HG03571 (cell line): ENCODE results near the gene PLCXD3.

Experiments used
- ATAC-seq: cut with Tn5 transposase; IDR thresholded peaks from one replicate; pipeline ENCODE4 v1.9.1; 2021; ENCODE audit not compliant: unreplicated experiment

Gene PLCXD3

DNA sequence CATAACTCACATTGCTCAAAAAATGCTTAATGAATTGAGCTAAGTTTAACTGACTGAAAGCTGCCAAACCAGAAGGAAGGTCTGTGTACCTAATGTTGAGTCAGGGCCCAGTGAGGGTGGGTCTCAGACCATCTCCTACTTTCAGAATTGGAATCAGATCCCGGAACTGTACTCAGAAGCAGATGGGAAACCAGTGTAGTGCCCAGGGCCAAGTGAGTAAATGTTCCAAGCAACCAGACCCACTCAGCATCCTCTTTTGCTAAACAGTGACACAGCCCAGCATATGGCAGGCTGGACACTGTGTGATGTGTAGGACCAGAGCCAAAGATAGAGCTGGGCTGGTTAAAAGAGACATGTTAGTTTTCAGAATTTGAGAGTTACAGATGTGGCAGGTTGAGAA is 94.1 kb downstream of the PLCXD3 start:
- no peak for ATAC-seq

DNA sequence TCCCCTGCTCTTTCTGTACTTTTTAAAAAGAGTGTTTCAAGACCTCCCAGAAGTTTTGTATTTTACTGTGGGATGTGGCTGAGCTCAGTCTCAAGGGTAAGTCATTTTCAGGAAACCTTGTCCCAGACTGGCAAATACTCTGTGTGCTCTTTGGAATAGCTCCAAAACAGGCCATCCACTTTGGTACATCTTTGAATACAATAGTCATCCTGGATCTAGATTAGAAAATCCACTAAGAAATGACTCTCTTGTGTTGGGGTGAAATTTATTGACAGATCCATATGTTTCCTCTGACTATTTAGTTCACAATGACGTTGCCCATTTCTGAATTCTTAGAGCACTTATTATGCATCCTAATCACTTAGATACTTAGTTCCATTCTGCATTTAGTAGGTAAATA is 95.2 kb downstream of the PLCXD3 start:
- ATAC-seq, result no peak

- no peak for ATAC-seq
Observed at GRCh38 chr5:41414598-41414997, 95.8 kb downstream of the PLCXD3 start.

DNA sequence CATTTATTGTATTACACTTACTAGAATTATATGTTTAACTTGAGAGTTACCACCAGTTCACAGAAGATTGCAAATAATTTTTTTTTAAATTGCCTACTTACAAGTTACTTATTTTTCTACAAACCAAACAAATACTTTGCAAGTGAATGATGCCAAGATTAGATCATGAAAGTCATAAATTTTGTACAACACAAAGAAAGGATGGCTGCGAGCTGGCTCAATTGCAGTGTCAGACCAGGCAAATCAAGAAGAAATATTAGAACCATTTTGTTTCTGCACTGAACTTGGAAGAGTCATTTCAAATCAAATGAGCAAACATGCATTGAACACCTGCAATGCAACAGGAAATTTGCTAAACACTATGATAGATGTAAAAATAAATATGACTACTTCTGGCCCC is 97.3 kb downstream of the PLCXD3 start:
- ATAC-seq, result no peak

DNA sequence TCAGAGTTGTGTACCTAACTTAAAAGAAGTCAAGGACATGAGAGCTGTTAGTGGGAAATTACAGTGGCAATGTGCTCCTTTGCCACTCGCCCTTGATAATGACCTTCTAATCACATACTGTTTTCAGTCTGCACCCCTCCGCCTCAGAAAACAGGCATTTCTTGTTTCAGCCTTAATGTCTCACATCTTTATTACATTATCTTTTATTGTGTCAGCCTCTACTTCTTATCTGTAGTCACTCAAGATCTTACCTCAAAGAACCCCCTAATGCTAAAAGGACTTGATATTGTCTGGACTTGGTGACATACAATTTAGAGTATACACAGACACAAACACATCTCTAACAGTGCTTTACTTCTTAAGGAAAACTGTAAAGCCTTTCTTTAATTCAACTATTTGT is 97.9 kb downstream of the PLCXD3 start:
- no peak for ATAC-seq

- no peak for ATAC-seq
Observed at GRCh38 chr5:41410737-41411136, 99.7 kb downstream of the PLCXD3 start.

DNA sequence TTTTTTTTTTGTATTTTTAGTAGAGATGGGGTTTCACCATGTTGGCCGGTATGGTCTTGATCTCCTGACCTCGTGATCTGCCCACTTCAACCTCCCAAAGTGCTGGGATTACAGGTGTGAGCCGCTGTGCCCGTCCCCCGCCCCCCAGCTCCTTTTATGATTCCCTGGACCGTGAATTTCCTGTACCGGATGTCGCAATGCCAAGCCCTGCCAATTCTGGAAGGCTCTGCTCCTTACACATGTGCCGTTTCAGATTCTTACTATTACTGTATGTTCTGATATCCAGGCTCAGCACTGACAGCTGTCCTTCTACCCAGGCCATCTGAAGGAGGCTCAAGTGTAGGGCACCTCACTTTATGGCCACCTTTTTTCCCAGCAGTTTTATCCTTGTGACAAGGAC is 100.1 kb downstream of the PLCXD3 start:
- ATAC-seq, result no peak

- no peak for ATAC-seq
Observed at GRCh38 chr5:41408676-41409443, 101.5 kb downstream of the PLCXD3 start.

- no peak for ATAC-seq
Observed at GRCh38 chr5:41406936-41407335, 103.5 kb downstream of the PLCXD3 start.

DNA sequence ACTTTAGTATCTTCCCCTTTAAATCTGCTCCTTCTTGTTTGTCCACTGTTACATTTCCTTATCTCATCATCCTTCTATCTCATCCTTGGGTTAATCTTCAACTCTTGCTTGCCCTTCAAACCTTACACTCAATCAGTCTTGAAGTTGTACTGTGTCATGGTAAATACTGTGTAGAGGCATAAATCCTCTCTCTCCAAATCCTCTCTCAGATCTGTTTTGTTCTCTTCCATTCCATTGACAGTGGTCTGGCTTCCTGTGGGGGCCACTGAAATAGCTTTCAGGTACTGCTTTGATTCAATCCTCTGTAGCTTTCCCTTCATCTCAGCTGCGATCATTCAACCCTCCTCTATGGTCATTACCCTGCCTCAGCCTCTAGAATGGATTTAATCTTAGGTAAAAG is 104.0 kb downstream of the PLCXD3 start:
- no peak for ATAC-seq

- ATAC-seq, result no peak
Observed at GRCh38 chr5:41404757-41405156, 105.6 kb downstream of the PLCXD3 start.

DNA sequence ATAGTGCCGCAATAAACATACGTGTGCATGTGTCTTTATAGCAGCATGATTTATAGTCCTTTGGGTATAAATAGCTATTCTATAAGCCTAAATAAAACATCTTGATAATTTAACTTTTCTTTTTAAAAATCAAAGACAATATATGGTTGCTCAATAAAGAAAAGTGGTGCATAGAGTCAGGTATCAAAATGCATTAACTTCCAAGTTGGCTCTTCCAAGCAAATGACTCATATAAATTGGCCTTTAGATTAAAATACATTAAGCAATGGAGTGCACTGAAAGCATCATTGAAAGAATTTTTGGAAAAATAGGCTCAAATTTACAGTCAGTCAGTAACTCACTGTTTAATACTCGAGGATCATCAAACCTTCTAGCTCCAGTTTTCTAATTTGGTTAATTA is 106.6 kb downstream of the PLCXD3 start:
- ATAC-seq, result no peak

- ATAC-seq, result no peak
Observed at GRCh38 chr5:41402845-41403244, 107.6 kb downstream of the PLCXD3 start.

DNA sequence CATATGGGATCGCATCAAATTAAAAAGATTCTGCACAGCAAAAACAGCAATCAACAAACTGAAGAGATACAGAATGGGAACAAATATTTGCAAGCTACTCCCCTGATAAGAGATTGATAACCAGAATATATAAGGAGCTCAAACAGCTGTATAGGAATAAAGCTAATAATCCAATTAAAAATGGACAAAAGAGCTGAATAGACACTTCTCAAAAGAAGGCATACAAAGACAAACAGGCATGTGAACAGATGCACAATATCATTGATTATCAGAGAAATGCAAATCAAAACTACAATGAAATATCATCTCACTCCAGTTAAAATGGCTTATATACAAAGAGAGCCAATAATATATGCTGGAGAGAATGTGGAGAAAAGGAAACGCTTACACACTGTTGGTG is 110.6 kb downstream of the PLCXD3 start:
- ATAC-seq, result no peak

GRCh38 chr5:41392016-41392415 is 118.4 kb downstream of the PLCXD3 start:
- ATAC-seq, result no peak

GRCh38 chr5:41374631-41375030 is 135.8 kb downstream of the PLCXD3 start:
- no peak for ATAC-seq

- no peak for ATAC-seq
Observed at GRCh38 chr5:41373230-41373629, 137.2 kb downstream of the PLCXD3 start.

DNA sequence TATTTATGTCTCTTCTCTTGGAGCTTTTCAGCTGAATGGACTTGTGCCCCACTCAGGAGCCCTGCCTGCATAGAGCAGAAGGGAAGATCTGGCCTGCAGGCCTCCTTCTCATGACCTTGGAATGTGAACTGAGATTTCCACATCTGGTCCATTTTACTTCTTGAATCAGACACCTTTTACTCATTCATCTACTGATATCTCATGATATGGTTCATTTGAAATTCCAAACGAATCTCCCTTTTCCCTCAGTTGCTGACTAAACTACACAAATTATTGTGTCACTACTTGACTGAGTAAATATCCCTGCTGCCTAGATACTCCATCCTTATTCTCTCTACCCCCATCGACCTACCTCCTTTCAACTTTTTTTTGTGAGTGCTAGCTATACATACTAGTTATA is 138.7 kb downstream of the PLCXD3 start:
- no peak for ATAC-seq

DNA sequence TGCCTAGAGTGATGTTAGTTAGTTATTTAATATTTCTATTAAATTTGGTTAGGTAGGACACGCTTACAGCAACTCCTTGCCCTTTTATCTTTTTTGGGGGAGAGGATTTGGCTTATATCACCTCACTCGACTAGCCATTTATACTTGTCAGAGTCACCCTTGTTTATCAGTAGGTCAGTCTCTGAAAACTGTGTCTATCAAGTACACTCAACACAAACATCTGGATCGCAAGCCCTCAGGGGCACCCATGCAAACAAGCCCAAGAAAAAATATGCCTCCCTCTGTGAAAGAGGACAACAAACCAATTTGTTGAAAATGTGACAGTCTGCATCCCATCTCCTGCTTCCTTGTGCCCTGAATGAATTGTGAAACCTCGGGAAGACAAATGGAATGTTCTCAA is 139.9 kb downstream of the PLCXD3 start:
- no peak for ATAC-seq

- no peak for ATAC-seq
Observed at GRCh38 chr5:41369799-41370198, 140.6 kb downstream of the PLCXD3 start.

DNA sequence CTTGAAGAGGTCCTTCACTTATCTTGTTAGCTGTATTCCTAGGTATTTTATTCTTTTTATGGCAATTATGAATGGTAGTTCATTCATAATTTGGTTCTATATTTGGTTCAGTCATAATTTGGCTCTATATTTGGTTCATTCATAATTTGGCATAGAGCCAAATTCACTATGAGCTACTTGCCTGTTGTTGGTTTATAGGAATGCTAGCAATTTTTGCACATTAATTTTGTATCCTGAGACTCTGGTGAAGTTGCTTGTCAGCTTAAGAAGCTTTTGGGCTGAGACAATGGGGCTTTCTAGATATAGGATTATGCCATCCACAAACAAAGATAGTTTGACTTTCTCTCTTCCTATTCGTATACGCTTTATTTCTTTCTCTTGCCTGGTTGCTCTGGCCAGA is 142.2 kb downstream of the PLCXD3 start:
- ATAC-seq, result no peak

DNA sequence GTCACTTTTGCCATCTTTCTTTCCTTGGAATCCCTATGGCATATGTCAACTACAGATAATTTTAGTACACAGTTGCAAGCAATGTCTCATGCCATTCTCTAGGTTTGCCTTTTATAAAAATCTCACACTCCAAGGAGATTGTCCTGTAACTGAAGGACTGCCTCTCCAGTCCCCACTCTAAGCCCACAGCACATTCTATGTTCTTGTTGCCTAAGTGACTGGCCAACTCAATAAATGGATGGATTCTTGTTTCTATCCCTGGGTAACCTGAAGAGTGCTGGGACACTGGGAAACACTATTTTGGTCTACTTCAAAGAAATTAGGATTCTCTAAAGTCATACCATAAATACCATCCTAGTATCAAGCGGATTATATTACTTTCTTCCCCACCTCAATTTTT is 145.0 kb downstream of the PLCXD3 start:
- ATAC-seq, result no peak

DNA sequence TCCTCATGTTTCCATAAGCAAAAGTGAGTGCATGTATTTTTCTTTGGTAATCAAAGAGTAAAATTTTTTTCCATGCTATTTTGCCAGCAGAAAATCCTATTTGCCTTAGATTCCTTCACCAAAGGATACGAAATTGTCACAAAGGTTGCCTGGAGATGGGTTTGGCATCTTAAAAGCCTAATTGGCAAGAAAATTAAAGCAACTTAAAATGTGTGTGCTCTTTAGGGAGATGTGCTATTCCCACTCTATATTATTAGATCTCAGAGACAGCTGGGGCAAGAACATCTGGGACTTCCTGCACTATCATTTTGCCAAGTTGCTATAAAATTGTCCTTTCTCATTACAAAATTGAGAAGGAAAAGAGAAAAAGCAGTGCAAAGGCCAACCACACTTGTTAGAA is 146.1 kb downstream of the PLCXD3 start:
- ATAC-seq, result no peak
